Amniotic epithelial cell (primary cell): ENCODE data around the gene BAIAP2.

Experiments used
- DNase-seq: peaks from one replicate; pipeline ENCODE4 v3.0.0-alpha.2; 2010; ENCODE audit warnings: low read depth

BAIAP2 gene

GRCh38 chr17:81034779-81035520 lies at the start of gene BAIAP2:
BAIAP2 (plus strand) TSS chr17:81035151; CDS start chr17:81035255, 104 bp downstream.
- DNase-seq, result peak; percentile 88

GRCh38 chr17:80986046-80986445 lies 48.9 kb upstream of the BAIAP2 start:
- DNase-seq, result no peak

- DNase-seq, result no peak
Observed at GRCh38 chr17:80986816-80987475, 48.0 kb upstream of the BAIAP2 start.

GRCh38 chr17:80987941-80988461 lies 47.0 kb upstream of the BAIAP2 start:
- no peak for DNase-seq

GRCh38 chr17:80989586-80989913 lies 45.4 kb upstream of the BAIAP2 start:
- no peak for DNase-seq

GRCh38 chr17:80990921-80991644 lies 43.9 kb upstream of the BAIAP2 start:
- no peak for DNase-seq

GRCh38 chr17:80991645-80992076 lies 43.3 kb upstream of the BAIAP2 start, which contains the start of gene CHMP6:
CHMP6 (plus strand) TSS chr17:80991841; CDS start chr17:80991919, 78 bp downstream.
- peak; percentile 63 for DNase-seq

- DNase-seq, result no peak
Observed at GRCh38 chr17:80992077-80992947, 42.6 kb upstream of the BAIAP2 start.

- no peak for DNase-seq
Observed at GRCh38 chr17:80992948-80993624, 41.9 kb upstream of the BAIAP2 start.

GRCh38 chr17:80995131-80995530 lies 39.8 kb upstream of the BAIAP2 start:
- no peak for DNase-seq

- no peak for DNase-seq
Observed at GRCh38 chr17:80996422-80997305, 38.3 kb upstream of the BAIAP2 start.

- no peak for DNase-seq
Observed at GRCh38 chr17:80997424-80998117, 37.4 kb upstream of the BAIAP2 start.

- DNase-seq, result no peak
Observed at GRCh38 chr17:80998118-80998747, 36.7 kb upstream of the BAIAP2 start.

- DNase-seq, result no peak
Observed at GRCh38 chr17:80998748-80999535, 36.0 kb upstream of the BAIAP2 start.

GRCh38 chr17:80999536-81000333 lies 35.2 kb upstream of the BAIAP2 start:
- no peak for DNase-seq

- DNase-seq, result no peak
Observed at GRCh38 chr17:81000334-81000630, 34.7 kb upstream of the BAIAP2 start.

- no peak for DNase-seq
Observed at GRCh38 chr17:81000631-81001357, 34.2 kb upstream of the BAIAP2 start.
